Measurements from ENCODE around the gene IFNA16.
"Not testable (repeated sequence)": the region's sequence is repeated elsewhere in the genome, so short reads cannot be mapped to it uniquely, and the experiment has no call there.

IFNA16 gene

DNA sequence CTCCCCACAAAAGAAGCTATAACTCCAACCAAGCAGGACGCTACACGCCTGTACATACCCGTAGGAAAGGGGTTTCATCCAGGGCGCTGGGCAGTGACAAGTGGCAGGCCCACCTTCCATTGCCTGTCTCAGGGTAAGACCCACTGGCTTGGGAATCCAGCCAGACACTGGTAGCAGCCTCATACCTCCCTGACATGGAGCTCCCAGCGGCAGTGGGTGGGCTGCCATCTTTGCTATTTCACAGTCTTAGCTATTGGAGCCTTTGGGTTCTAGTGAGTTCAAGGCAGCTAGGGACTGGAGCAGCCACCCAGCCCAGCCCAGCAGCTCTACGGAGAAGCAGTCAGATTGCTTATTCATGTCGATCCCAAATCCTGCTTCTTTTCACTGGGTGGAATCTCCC lies 6.8 kb downstream of the IFNA16 start:
- Histone ChIP-seq H2AFZ (ENCODE audit: low read depth, low read length) (no peak overlapping the region), H3K79me1 (replicated peaks; ENCODE audit: low read length, poor library complexity, severe bottlenecking) (no peaks in the 10 kb centered on the region), H3K4me1 (ENCODE audit: control insufficient read depth, insufficient read depth, low read depth, low read length) (no peaks in the 10 kb centered on the region), H3K36me3 (ENCODE audit: control insufficient read depth in 1 of 2, insufficient read depth in 2 of 2, low read depth in 1 of 2, low read length in 2 of 2) (no peaks in the 10 kb centered on the region), H3K9ac (ENCODE audit: low read length) (no peak overlapping the region), H3K4me3 (ENCODE audit: insufficient read depth in 1 of 2, low read depth in 1 of 2, low read length in 2 of 2) (no peak overlapping the region), H4K8ac (ENCODE audit: low read length) (no peak overlapping the region), H3K4ac (ENCODE audit: low read depth in 1 of 2, low read length in 2 of 2) (no peak overlapping the region), H3K9me3 (ENCODE audit: control insufficient read depth, low read length) (no peaks in the 10 kb centered on the region), H3K18ac (ENCODE audit: low read depth in 1 of 2, low read length in 2 of 2) (no peak overlapping the region), H3K27me3 (ENCODE audit: control insufficient read depth in 1 of 2, insufficient read depth in 1 of 2, low read length in 2 of 2) (no peaks in the 10 kb centered on the region), H2BK5ac (ENCODE audit: low read depth, low read length, poor library complexity, severe bottlenecking) (no peak overlapping the region), H2BK120ac (ENCODE audit: low read depth, low read length) (no peak overlapping the region), H4K91ac (ENCODE audit: low read length) (no peak overlapping the region), H2BK15ac (ENCODE audit: low read depth, poor library complexity, severe bottlenecking) (no peak overlapping the region), H2AK5ac (ENCODE audit: low read length, severe bottlenecking) (no peak overlapping the region), H3K14ac (ENCODE audit: low read length in 2 of 2) (no peak overlapping the region), H3K4me2 (ENCODE audit: low read length, poor library complexity, severe bottlenecking) (no peak overlapping the region), H2BK12ac (ENCODE audit: low read length in 2 of 2) (no peak overlapping the region), H3K23ac (ENCODE audit: low read length in 2 of 2) (no peak overlapping the region), H3K27ac (ENCODE audit: low read length, poor library complexity, severe bottlenecking) (no peak overlapping the region)
- no peak for DNase-seq
- whole genome bisulfite sequencing, result 85% methylated on average over 7 of the region's 7 CpGs

DNA sequence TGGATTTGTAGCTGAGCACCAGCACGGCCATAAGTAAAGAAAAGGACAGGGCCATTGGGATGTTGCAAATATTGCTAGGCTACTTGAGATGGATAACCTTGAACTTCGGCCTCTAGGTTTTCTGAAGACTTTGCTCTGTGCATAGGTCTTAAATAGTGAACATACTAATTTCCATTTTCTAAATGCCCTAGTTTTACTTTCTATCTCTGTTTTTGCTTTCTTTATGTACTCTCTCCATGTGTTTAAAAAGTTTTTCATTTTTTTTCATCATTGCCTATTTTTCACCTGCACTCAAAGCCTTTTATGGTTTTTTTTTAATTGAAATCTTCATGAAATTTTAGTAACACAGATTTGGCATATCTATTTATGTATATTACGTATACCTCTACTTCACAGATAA lies 10.1 kb downstream of the IFNA16 start, which contains the start of gene IFNA10:
IFNA10 (minus strand) TSS at position 101 of the 400 bp plus-strand sequence; CDS start at position 55, 46 bp downstream.
- H3K23ac ChIP-seq (ENCODE audit: low read length in 2 of 2); H2BK12ac ChIP-seq (ENCODE audit: low read length in 2 of 2); H3K4me1 ChIP-seq (ENCODE audit: control insufficient read depth, insufficient read depth, low read depth, low read length): not testable (repeated sequence)

DNA sequence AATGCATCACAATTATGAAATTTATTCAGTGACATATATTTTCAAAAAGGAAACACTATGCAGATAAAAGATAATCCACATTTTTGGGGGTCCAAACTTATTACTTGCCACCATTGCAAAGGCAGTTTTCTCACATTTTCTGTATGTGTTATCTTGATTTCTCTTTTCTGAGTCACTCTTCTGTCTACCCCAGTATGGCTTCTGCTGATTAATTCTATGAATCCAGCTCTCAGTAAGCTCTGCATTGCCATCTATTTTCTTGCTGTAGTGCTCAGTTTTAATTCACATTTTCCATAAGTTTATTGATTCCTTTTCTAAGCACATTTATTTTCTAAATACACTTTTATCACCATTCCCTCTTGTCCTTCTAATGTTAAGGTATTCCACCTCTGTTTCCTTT lies 11.9 kb downstream of the IFNA16 start:
- no peak overlapping the region for H2BK5ac ChIP-seq (ENCODE audit: low read depth, low read length, poor library complexity, severe bottlenecking)
- no peak overlapping the region for H3K27ac ChIP-seq (ENCODE audit: low read length, poor library complexity, severe bottlenecking)
- H3K36me3 ChIP-seq (ENCODE audit: control insufficient read depth in 1 of 2, insufficient read depth in 2 of 2, low read depth in 1 of 2, low read length in 2 of 2), result no peaks in the 10 kb centered on the region
- H3K4ac ChIP-seq (ENCODE audit: low read depth in 1 of 2, low read length in 2 of 2), result no peak overlapping the region
- no peak overlapping the region for H3K9ac ChIP-seq (ENCODE audit: low read length)
- no peak overlapping the region for H3K14ac ChIP-seq (ENCODE audit: low read length in 2 of 2)
- H2AK5ac ChIP-seq (ENCODE audit: low read length, severe bottlenecking), result no peak overlapping the region
- DNase-seq, result no peak
- no peak overlapping the region for H3K4me3 ChIP-seq (ENCODE audit: insufficient read depth in 1 of 2, low read depth in 1 of 2, low read length in 2 of 2)
- H4K8ac ChIP-seq (ENCODE audit: low read length), result no peak overlapping the region
- no peaks in the 10 kb centered on the region for H3K4me1 ChIP-seq (ENCODE audit: control insufficient read depth, insufficient read depth, low read depth, low read length)
- no peak overlapping the region for H2BK15ac ChIP-seq (ENCODE audit: low read depth, poor library complexity, severe bottlenecking)
- no peak overlapping the region for H3K4me2 ChIP-seq (ENCODE audit: low read length, poor library complexity, severe bottlenecking)
- H4K91ac ChIP-seq (ENCODE audit: low read length), result no peak overlapping the region
- H3K18ac ChIP-seq (ENCODE audit: low read depth in 1 of 2, low read length in 2 of 2), result no peak overlapping the region
- H2AFZ ChIP-seq (ENCODE audit: low read depth, low read length), result no peak overlapping the region
- H3K9me3 ChIP-seq (ENCODE audit: control insufficient read depth, low read length), result peaks cover 3% of the 10 kb centered on the region
- H3K23ac ChIP-seq (ENCODE audit: low read length in 2 of 2), result no peak overlapping the region
- no peak overlapping the region for H2BK120ac ChIP-seq (ENCODE audit: low read depth, low read length)
- no peaks in the 10 kb centered on the region for H3K79me1 ChIP-seq (replicated peaks; ENCODE audit: low read length, poor library complexity, severe bottlenecking)
- peaks cover 0 to 9% of the 10 kb centered on the region in 2 experiments for H3K27me3 ChIP-seq (ENCODE audit: control insufficient read depth in 1 of 2, insufficient read depth in 1 of 2, low read length in 2 of 2)
- no peak overlapping the region for H2BK12ac ChIP-seq (ENCODE audit: low read length in 2 of 2)

More for the DNA sequence above, 10.1 kb downstream of the IFNA16 start, which contains the start of gene IFNA10:
- H2AK5ac ChIP-seq (ENCODE audit: low read length, severe bottlenecking); H3K4ac ChIP-seq (ENCODE audit: low read depth in 1 of 2, low read length in 2 of 2); H3K18ac ChIP-seq (ENCODE audit: low read depth in 1 of 2, low read length in 2 of 2); H2BK120ac ChIP-seq (ENCODE audit: low read depth, low read length); H3K4me3 ChIP-seq (ENCODE audit: insufficient read depth in 1 of 2, low read depth in 1 of 2, low read length in 2 of 2); H3K4me2 ChIP-seq (ENCODE audit: low read length, poor library complexity, severe bottlenecking); H2AFZ ChIP-seq (ENCODE audit: low read depth, low read length); H2BK5ac ChIP-seq (ENCODE audit: low read depth, low read length, poor library complexity, severe bottlenecking); H4K91ac ChIP-seq (ENCODE audit: low read length); H3K9ac ChIP-seq (ENCODE audit: low read length); H3K79me1 ChIP-seq (replicated peaks; ENCODE audit: low read length, poor library complexity, severe bottlenecking); H4K8ac ChIP-seq (ENCODE audit: low read length); H3K9me3 ChIP-seq (ENCODE audit: control insufficient read depth, low read length); H3K27me3 ChIP-seq (ENCODE audit: control insufficient read depth in 1 of 2, insufficient read depth in 1 of 2, low read length in 2 of 2); DNase-seq; H2BK15ac ChIP-seq (ENCODE audit: low read depth, poor library complexity, severe bottlenecking); H3K36me3 ChIP-seq (ENCODE audit: control insufficient read depth in 1 of 2, insufficient read depth in 2 of 2, low read depth in 1 of 2, low read length in 2 of 2); H3K27ac ChIP-seq (ENCODE audit: low read length, poor library complexity, severe bottlenecking); H3K14ac ChIP-seq (ENCODE audit: low read length in 2 of 2): not testable (repeated sequence)
- WGBS, result no CpG with 5 or more reads among the region's 3 CpGs

DNA sequence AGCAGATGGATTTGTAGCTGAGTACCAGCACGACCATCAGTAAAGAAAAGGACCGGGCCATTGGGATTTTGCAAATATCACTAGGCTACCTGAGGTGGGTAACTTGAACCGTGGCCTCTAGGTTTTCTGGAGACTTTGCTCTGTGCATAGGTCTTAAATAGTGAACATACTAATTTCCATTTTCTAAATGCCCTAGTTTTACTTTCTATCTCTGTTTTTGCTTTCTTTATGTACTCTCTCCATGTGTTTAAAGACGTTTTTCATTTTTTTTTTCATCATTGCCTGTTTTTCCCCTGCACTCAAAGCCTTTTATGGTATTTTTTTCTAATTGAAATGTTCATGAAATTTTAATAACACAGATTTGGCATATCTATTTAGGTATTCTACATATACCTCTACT lies 15.0 kb downstream of the IFNA16 start, which contains the start of gene IFNA7:
IFNA7 (minus strand) TSS at position 101 of the 400 bp plus-strand sequence; CDS start at position 61, 40 bp downstream.
- H4K91ac ChIP-seq (ENCODE audit: low read length); H3K27ac ChIP-seq (ENCODE audit: low read length, poor library complexity, severe bottlenecking); H3K36me3 ChIP-seq (ENCODE audit: control insufficient read depth in 1 of 2, insufficient read depth in 2 of 2, low read depth in 1 of 2, low read length in 2 of 2); H2BK5ac ChIP-seq (ENCODE audit: low read depth, low read length, poor library complexity, severe bottlenecking); H2AFZ ChIP-seq (ENCODE audit: low read depth, low read length); H3K4me2 ChIP-seq (ENCODE audit: low read length, poor library complexity, severe bottlenecking); H3K9ac ChIP-seq (ENCODE audit: low read length); H2BK12ac ChIP-seq (ENCODE audit: low read length in 2 of 2); H3K79me1 ChIP-seq (replicated peaks; ENCODE audit: low read length, poor library complexity, severe bottlenecking); H3K4me1 ChIP-seq (ENCODE audit: control insufficient read depth, insufficient read depth, low read depth, low read length); H3K18ac ChIP-seq (ENCODE audit: low read depth in 1 of 2, low read length in 2 of 2); H3K4me3 ChIP-seq (ENCODE audit: insufficient read depth in 1 of 2, low read depth in 1 of 2, low read length in 2 of 2); DNase-seq; H2AK5ac ChIP-seq (ENCODE audit: low read length, severe bottlenecking); H2BK15ac ChIP-seq (ENCODE audit: low read depth, poor library complexity, severe bottlenecking); H4K8ac ChIP-seq (ENCODE audit: low read length); H2BK120ac ChIP-seq (ENCODE audit: low read depth, low read length); H3K14ac ChIP-seq (ENCODE audit: low read length in 2 of 2); H3K9me3 ChIP-seq (ENCODE audit: control insufficient read depth, low read length); H3K23ac ChIP-seq (ENCODE audit: low read length in 2 of 2); H3K4ac ChIP-seq (ENCODE audit: low read depth in 1 of 2, low read length in 2 of 2): not testable (repeated sequence)
- peaks cover 3 to 18% of the 10 kb centered on the region in 2 experiments for H3K27me3 ChIP-seq (ENCODE audit: control insufficient read depth in 1 of 2, insufficient read depth in 1 of 2, low read length in 2 of 2)
- 69% methylated on average over 3 of the region's 4 CpGs for WGBS

All from mesenchymal stem cell (in vitro differentiated cells and primary cell).